Karpas-422 (cell line): Measurements from ENCODE around the gene CALU. TPM values are rescaled to one million over a fixed set of nuclear protein-coding genes. Genes with fewer than 3 reads are reported as not detected.

ENCODE experiments used
- DNase-seq: peaks from one replicate; pipeline ENCODE4 v3.0.0-alpha.2; 2015
- H2AFZ ChIP-seq: fragments of 200-600 bp; sonication (generic); 2 replicates; pipeline ENCODE4 v1.6.1; 2014; ENCODE audit warnings: antibody characterized with exemption, low read length, mixed read lengths
- H3K27ac ChIP-seq: fragments of 200-600 bp; sonication (generic); 2 replicates; pipeline ENCODE4 v1.5.1; 2014; ENCODE audit warnings: mild to moderate bottlenecking, low read length, moderate library complexity
- H3K27me3 ChIP-seq: fragments of 200-600 bp; sonication (generic); 2 replicates; pipeline ENCODE4 v1.6.1; 2014; ENCODE audit warnings: low read length, mixed read lengths
- H3K36me3 ChIP-seq: fragments of 200-600 bp; sonication (generic); 2 replicates; pipeline ENCODE4 v1.6.1; 2014; ENCODE audit warnings: low read length, mixed read lengths; ENCODE audit not compliant: insufficient read depth
- H3K4me1 ChIP-seq: fragments of 200-600 bp; sonication (generic); 2 replicates; pipeline ENCODE4 v1.6.1; 2014; ENCODE audit warnings: mild to moderate bottlenecking, low read length, mixed read lengths
- H3K4me2 ChIP-seq: fragments of 200-600 bp; sonication (generic); 2 replicates; pipeline ENCODE4 v1.6.1; 2014; ENCODE audit warnings: low read length, low read depth, mild to moderate bottlenecking; ENCODE audit not compliant: poor library complexity, severe bottlenecking
- H3K4me3 ChIP-seq: fragments of 200-600 bp; sonication (generic); 2 replicates; pipeline ENCODE4 v1.5.1; 2014; ENCODE audit warnings: mild to moderate bottlenecking, antibody characterized with exemption, low read length, mixed read lengths
- H3K79me2 ChIP-seq: fragments of 200-600 bp; sonication (generic); 2 replicates; pipeline ENCODE4 v1.6.1; 2014; ENCODE audit warnings: mild to moderate bottlenecking, low read length, mixed read lengths
- H3K9ac ChIP-seq: fragments of 200-600 bp; sonication (generic); 2 replicates; pipeline ENCODE4 v1.6.0; 2014; ENCODE audit warnings: low read length
- H3K9me2 ChIP-seq: fragments of 200-600 bp; sonication (generic), shearing (Covaris generic); replicated peaks from 2 replicates; pipeline ENCODE4 v1.6.0; 2014; ENCODE audit warnings: mild to moderate bottlenecking, low read length, moderate library complexity; ENCODE audit not compliant: insufficient read depth
- H3K9me3 ChIP-seq: fragments of 300-700, 200-600 bp; sonication (generic); 2 replicates; pipeline ENCODE4 v1.6.1; 2014; ENCODE audit warnings: low read length, mixed read lengths
- H4K20me1 ChIP-seq: fragments of 200-600 bp; sonication (generic); 2 replicates; pipeline ENCODE4 v1.6.1; 2014; ENCODE audit warnings: mild to moderate bottlenecking, antibody characterized with exemption, low read length, low read depth; ENCODE audit not compliant: insufficient read depth
- total RNA-seq: library from RNA; depleted of rRNA; stranded (reverse); fragments of >200 nt; shearing (Covaris generic); gene quantifications from 2 replicates; pipeline ENCODE4 v1.2.3, GENCODE V29; 2014; ENCODE audit warnings: low replicate concordance; rRNA removed

Gene CALU
- 33.3 and 42.1 TPM in 2 replicates for total RNA-seq

- H3K9me2 ChIP-seq: no peaks in the 10 kb centered on the region
- peaks cover 31% of the 10 kb centered on the region for H4K20me1 ChIP-seq
- H3K4me3 ChIP-seq: peak within 1 kb of the TSS; percentile 97
- peak within 1 kb of the TSS; percentile 76 for H2AFZ ChIP-seq
- H3K4me2 ChIP-seq: peak within 1 kb of the TSS; percentile 100
- peaks cover 12% of the 10 kb centered on the region; the same call in 1 of the 2 replicates for H3K36me3 ChIP-seq
- no peaks in the 10 kb centered on the region for H3K9me3 ChIP-seq
- H3K79me2 ChIP-seq: peaks cover 52% of the 10 kb centered on the region
- H3K9ac ChIP-seq: peak within 1 kb of the TSS; percentile 93
- DNase-seq: peak; percentile 97
- peak within 1 kb of the TSS; percentile 57; the same call in 1 of the 2 replicates for H3K27ac ChIP-seq
- peaks cover 33% of the 10 kb centered on the region for H3K4me1 ChIP-seq
- H3K27me3 ChIP-seq: no peaks in the 10 kb centered on the region
These were observed at the start of gene CALU for GRCh38 chr7:128739048-128739962. Gene CALU (plus strand): TSS chr7:128739359. CDS start chr7:128748584, 9,225 bp downstream.

GRCh38 chr7:128691227-128691626 lies 47.9 kb upstream of the CALU start:
- H4K20me1 ChIP-seq: no peaks in the 10 kb centered on the region
- no peaks in the 10 kb centered on the region for H3K4me1 ChIP-seq
- no peak overlapping the region for H3K4me3 ChIP-seq
- no peak for DNase-seq
- H3K9ac ChIP-seq: no peak overlapping the region
- H3K36me3 ChIP-seq: peaks cover 5% of the 10 kb centered on the region; the same call in 1 of the 2 replicates
- no peak overlapping the region for H3K27ac ChIP-seq
- no peaks in the 10 kb centered on the region for H3K9me2 ChIP-seq
- H3K9me3 ChIP-seq: no peaks in the 10 kb centered on the region
- H3K4me2 ChIP-seq: no peak overlapping the region
- H2AFZ ChIP-seq: no peak overlapping the region
- H3K79me2 ChIP-seq: no peaks in the 10 kb centered on the region
- no peaks in the 10 kb centered on the region for H3K27me3 ChIP-seq

DNA sequence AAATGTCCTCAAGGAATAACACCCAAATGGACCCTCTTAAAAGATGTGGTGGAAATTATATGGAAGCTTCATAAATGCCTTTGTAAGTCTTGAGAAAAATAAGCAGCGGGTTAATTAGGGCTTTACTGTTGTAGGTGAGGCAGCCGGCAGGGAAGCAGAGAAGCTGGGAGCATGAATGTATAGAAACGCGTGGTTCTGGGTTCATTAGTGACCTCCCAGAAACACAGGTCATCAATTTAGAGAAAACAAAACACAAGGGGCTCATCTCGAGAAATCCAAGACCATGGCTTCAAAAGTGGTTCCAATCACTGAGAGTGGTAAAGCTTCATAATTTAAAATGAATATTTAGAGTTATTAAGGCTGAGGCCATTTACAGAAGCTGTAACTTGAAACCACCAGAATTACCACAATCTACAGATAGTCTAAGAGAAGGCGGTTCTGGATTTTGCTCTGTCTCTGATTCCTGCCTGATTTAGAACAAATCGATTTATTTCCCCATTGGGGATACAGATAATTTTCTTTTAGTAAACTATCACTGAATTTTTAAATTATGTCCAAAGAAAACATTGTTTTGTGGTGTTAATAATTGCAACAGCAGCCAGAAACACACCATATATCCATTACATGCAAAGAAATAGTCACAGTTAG lies 46.4 kb upstream of the CALU start:
- Histone ChIP-seq H4K20me1 (no peaks in the 10 kb centered on the region), H3K9me3 (no peaks in the 10 kb centered on the region), H3K9me2 (no peaks in the 10 kb centered on the region), H2AFZ (no peak overlapping the region), H3K36me3 (no peaks in the 10 kb centered on the region), H3K27ac (no peak overlapping the region), H3K4me1 (no peaks in the 10 kb centered on the region), H3K27me3 (no peaks in the 10 kb centered on the region), H3K9ac (no peak overlapping the region), H3K4me2 (no peak overlapping the region), H3K4me3 (no peak overlapping the region), H3K79me2 (no peaks in the 10 kb centered on the region)
- no peak for DNase-seq

DNA sequence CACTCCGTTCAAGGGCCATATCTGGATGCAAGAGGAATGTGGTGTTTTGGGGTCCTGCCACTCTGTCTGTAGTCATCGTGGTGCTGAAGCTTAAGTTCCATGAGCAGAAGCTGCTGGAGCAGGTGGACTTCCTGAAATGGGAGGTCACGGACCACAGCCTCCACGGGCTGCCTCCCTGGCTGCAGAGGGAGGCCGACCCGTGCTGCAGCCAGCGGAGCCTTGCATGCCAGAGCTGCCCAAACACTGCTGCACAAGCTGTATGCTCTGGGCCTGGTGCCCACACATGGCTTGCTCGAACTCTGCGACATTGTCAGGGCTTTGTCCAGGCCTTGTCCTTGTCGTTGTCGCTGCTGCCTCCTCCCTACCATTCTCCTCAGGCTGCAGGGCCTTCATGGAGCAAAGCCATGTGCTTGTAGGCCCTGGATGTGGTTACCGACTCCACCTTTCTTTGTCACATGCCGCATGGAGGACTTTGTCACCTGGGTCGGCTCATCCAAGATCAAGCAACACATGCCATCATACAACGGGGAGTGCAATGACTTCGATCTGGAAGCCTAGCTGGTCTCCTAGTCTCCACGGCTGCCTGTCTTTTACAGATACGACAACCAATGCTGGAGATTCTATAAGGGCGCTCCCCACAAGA lies 45.7 kb upstream of the CALU start:
- no peaks in the 10 kb centered on the region for H3K9me3 ChIP-seq
- DNase-seq: no peak
- no peak overlapping the region for H3K9ac ChIP-seq
- H3K4me3 ChIP-seq: no peak overlapping the region
- no peaks in the 10 kb centered on the region for H3K36me3 ChIP-seq
- H3K9me2 ChIP-seq: no peaks in the 10 kb centered on the region
- no peaks in the 10 kb centered on the region for H4K20me1 ChIP-seq
- no peaks in the 10 kb centered on the region for H3K79me2 ChIP-seq
- H3K4me2 ChIP-seq: no peak overlapping the region
- H3K27me3 ChIP-seq: no peaks in the 10 kb centered on the region
- no peak overlapping the region for H3K27ac ChIP-seq
- no peak overlapping the region for H2AFZ ChIP-seq
- no peaks in the 10 kb centered on the region for H3K4me1 ChIP-seq

GRCh38 chr7:128694738-128695137 lies 44.4 kb upstream of the CALU start:
- no peaks in the 10 kb centered on the region for H3K27me3 ChIP-seq
- DNase-seq: no peak
- no peaks in the 10 kb centered on the region for H3K79me2 ChIP-seq
- H3K9me2 ChIP-seq: no peaks in the 10 kb centered on the region
- no peaks in the 10 kb centered on the region for H4K20me1 ChIP-seq
- no peak overlapping the region for H3K9ac ChIP-seq
- no peak overlapping the region for H2AFZ ChIP-seq
- H3K36me3 ChIP-seq: no peaks in the 10 kb centered on the region
- no peak overlapping the region for H3K4me2 ChIP-seq
- H3K4me1 ChIP-seq: no peaks in the 10 kb centered on the region
- H3K9me3 ChIP-seq: no peaks in the 10 kb centered on the region
- H3K27ac ChIP-seq: no peak overlapping the region
- no peak overlapping the region for H3K4me3 ChIP-seq

DNA sequence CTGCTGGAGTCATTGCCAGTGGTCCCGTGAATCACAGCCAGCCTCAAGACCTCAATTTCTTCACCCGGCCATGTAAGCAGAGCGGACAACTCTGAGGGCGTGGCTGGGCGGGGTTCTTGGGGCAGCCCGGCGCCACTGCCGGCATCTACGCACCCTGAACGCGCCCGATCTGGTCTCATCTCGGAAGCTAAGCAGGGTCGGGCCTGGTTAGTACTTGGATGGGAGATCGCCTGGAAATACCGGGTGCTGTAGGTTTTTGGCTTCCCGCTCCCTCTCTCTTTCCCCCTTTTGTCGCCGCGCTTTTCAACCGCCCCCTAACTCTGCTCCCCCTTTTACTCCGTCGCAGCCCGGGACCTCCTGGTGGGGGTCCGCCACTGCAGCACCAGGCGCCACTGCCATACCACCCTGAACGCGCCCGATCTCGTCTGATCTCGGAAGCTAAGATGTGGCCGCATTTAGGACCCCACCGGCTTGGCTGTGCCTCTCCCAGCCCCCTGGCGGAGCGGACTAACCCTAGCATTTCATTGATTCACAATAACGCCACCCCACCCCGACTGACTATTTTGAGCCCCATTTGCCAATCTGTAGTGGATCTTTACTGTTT lies 41.8 kb upstream of the CALU start:
- Histone ChIP-seq H3K4me2 (no peak overlapping the region), H3K27me3 (no peaks in the 10 kb centered on the region), H2AFZ (no peak overlapping the region)

DNA sequence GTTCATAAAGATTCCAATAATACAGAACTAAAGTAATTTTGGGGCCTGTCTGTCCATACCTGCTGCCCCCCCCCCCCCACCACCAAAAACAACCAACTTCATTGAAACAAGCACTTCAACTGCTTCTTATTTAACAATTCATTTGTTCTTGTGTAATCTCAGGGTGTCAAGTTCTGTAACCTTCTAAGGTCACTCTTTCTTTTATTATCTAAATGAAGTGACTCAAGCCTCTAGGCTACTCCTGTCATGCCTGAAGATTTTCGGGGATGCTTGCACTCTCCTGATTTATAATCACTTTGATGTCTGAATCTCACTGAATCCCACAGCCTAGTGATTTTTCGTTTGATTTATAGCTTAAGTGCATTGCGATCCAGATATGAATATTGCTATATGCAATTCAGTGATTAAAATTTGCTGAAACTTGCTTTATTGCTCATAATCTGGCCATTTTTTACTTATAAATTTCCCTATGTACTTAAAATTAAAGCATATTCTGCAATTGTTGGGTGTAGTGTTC lies 39.9 kb upstream of the CALU start:
- Histone ChIP-seq H3K9me3 (no peaks in the 10 kb centered on the region), H3K4me2 (no peak overlapping the region), H3K9ac (no peak overlapping the region), H3K79me2 (no peaks in the 10 kb centered on the region), H3K27ac (no peak overlapping the region), H3K4me3 (no peak overlapping the region), H3K4me1 (no peaks in the 10 kb centered on the region), H2AFZ (no peak overlapping the region), H4K20me1 (no peaks in the 10 kb centered on the region), H3K36me3 (no peaks in the 10 kb centered on the region), H3K9me2 (no peaks in the 10 kb centered on the region), H3K27me3 (no peaks in the 10 kb centered on the region)
- DNase-seq: no peak

More for the DNA sequence above, 41.8 kb upstream of the CALU start:
- no peaks in the 10 kb centered on the region for H3K36me3 ChIP-seq
- no peaks in the 10 kb centered on the region for H4K20me1 ChIP-seq
- no peak for DNase-seq
- no peak overlapping the region for H3K9ac ChIP-seq
- no peaks in the 10 kb centered on the region for H3K9me2 ChIP-seq
- H3K4me3 ChIP-seq: no peak overlapping the region
- no peaks in the 10 kb centered on the region for H3K4me1 ChIP-seq
- no peak overlapping the region for H3K27ac ChIP-seq
- H3K9me3 ChIP-seq: no peaks in the 10 kb centered on the region
- H3K79me2 ChIP-seq: no peaks in the 10 kb centered on the region
